ENCODE data around the gene SLC6A16. TPM values are rescaled to one million over a fixed set of nuclear protein-coding genes. Genes with fewer than 3 reads are reported as not detected.

SLC6A16 gene
- total RNA-seq, 1 experiment from 2014 or later, result 5.0 TPM

DNA sequence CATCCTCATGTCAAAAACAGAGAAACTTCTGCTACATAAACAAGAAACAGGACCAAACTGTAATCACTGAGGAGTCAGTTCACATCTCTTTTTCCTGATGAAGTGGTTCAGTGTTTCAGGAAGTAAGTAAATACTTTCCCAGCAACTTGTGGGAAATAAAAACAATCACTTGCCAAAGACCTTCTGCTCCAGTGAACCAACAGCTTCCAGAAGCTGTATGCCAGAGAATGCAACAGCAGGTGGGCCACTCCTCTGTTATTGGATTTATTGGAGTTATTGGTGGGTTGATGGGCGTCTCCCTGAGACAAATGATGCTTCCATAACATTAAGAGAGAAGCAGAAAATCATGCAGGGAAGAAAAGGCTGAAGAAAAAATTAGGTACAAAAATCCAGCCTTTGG is 9.9 kb downstream of the SLC6A16 start:
- no peak for ATAC-seq

DNA sequence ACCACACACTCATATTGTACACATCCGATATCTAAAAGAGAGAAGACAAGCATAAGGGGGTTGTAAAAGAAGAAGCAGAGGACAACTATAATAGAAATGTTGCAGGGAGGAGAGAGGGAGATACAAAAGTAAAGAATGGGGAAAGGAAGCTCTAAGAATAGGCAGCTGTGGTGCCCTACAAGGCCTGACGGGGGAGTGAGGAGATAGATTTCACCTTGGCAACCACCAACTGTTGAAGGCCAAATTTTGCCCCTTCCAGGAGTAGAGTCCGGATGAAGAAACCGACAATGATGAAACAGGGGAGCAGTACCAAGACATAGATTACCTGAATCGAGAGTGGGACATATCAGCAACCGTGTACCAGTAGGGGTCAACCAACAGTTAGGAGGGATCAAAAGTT is 15.9 kb downstream of the SLC6A16 start:
- H3K9me3 ChIP-seq (ENCODE audit: control insufficient read depth in 1 of 2, insufficient read depth in 1 of 2, low read depth in 1 of 2, low read length in 2 of 2), result no peaks in the 10 kb centered on the region
- no peaks in the 10 kb centered on the region for H4K20me1 ChIP-seq (ENCODE audit: insufficient read depth)
- CTCF ChIA-PET, result no interaction called here
- RAD21 ChIA-PET (ENCODE audit: low non-redundant PET in 1 of 2, low total read pairs in 2 of 2, uncharacterized antibody in 2 of 2, unreplicated experiment in 2 of 2), result no interaction called here
- BruUV-seq (replicated peaks), result no TSS peak
- no peaks in the 10 kb centered on the region for H3K9me2 ChIP-seq (ENCODE audit: insufficient read depth)
- DNase-seq (ENCODE audit: low read depth, low spot score) (no peak), ATAC-seq (no peak)
- H3K36me3 ChIP-seq (ENCODE audit: control insufficient read depth in 1 of 2, insufficient read depth in 2 of 2, low read length in 2 of 2), result peaks cover 0 to 2% of the 10 kb centered on the region in 2 experiments; a peak in 1 of 4 replicates
- no peak overlapping the region for H2AFZ ChIP-seq (ENCODE audit: low read depth, low read length, poor library complexity, severe bottlenecking)
- H3K4me3 ChIP-seq (replicated peaks in 1 of 2; ENCODE audit: low read depth in 1 of 2, low read length in 2 of 2), result no peak overlapping the region
- H3K9ac ChIP-seq (ENCODE audit: low read length), result no peak overlapping the region
- H3K4me1 ChIP-seq (ENCODE audit: control insufficient read depth in 1 of 2, insufficient read depth in 2 of 2, low read length in 2 of 2), result no peaks in the 10 kb centered on the region
- TF ChIP-seq EZH2 (IDR thresholded peaks at IDR 0.05) (no peak), SP1 (IDR thresholded peaks at IDR 0.05; ENCODE audit: low read depth) (no peak)
- no peak overlapping the region for H3K4me2 ChIP-seq (ENCODE audit: low read length)
- H3K27ac ChIP-seq (ENCODE audit: low read depth, low read length), result no peak overlapping the region
- H3K79me2 ChIP-seq (ENCODE audit: insufficient read depth, low read length), result no peaks in the 10 kb centered on the region
- intact Hi-C loops (cut with micrococcal nuclease), result no loop called here
- no peaks in the 10 kb centered on the region for H3K27me3 ChIP-seq (ENCODE audit: insufficient read depth, low read length)
- POLR2A ChIA-PET, result no interaction called here

More for the DNA sequence above, 9.9 kb downstream of the SLC6A16 start:
- intact Hi-C loops (cut with micrococcal nuclease), result no loop called here
- Histone ChIP-seq H3K36me3 (ENCODE audit: control insufficient read depth in 1 of 2, insufficient read depth in 2 of 2, low read length in 2 of 2) (peaks cover 0 to 2% of the 10 kb centered on the region in 2 experiments; a peak in 1 of 4 replicates), H3K9ac (ENCODE audit: low read length) (no peak overlapping the region), H3K4me1 (ENCODE audit: control insufficient read depth in 1 of 2, insufficient read depth in 2 of 2, low read length in 2 of 2) (no peaks in the 10 kb centered on the region), H2AFZ (ENCODE audit: low read depth, low read length, poor library complexity, severe bottlenecking) (no peak overlapping the region), H3K9me3 (ENCODE audit: control insufficient read depth in 1 of 2, insufficient read depth in 1 of 2, low read depth in 1 of 2, low read length in 2 of 2) (peaks cover 0 to 7% of the 10 kb centered on the region in 2 experiments; a peak in 2 of 4 replicates), H3K4me3 (replicated peaks in 1 of 2; ENCODE audit: low read depth in 1 of 2, low read length in 2 of 2) (no peak overlapping the region), H3K27me3 (ENCODE audit: insufficient read depth, low read length) (no peaks in the 10 kb centered on the region), H3K27ac (ENCODE audit: low read depth, low read length) (no peak overlapping the region), H3K4me2 (ENCODE audit: low read length) (no peak overlapping the region), H3K79me2 (ENCODE audit: insufficient read depth, low read length) (no peaks in the 10 kb centered on the region), H3K9me2 (ENCODE audit: insufficient read depth) (no peaks in the 10 kb centered on the region), H4K20me1 (ENCODE audit: insufficient read depth) (no peaks in the 10 kb centered on the region)
- TF ChIP-seq SRF (IDR thresholded peaks at IDR 0.05; ENCODE audit: low read depth) (no peak), FOSL1 (IDR thresholded peaks at IDR 0.05; ENCODE audit: low read depth) (no peak), ZNF274 (IDR thresholded peaks at IDR 0.05; ENCODE audit: low read depth, low read length) (no peak)
- TF ChIP-seq, protein P1, sequence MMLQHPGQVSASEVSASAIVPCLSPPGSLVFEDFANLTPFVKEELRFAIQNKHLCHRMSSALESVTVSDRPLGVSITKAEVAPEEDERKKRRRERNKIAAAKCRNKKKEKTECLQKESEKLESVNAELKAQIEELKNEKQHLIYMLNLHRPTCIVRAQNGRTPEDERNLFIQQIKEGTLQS (IDR thresholded peaks at IDR 0.05), result no peak
- RAD21 ChIA-PET (ENCODE audit: low non-redundant PET in 1 of 2, low total read pairs in 2 of 2, uncharacterized antibody in 2 of 2, unreplicated experiment in 2 of 2), result no interaction called here
- CTCF ChIA-PET, result no interaction called here
- no peak for DNase-seq (ENCODE audit: low read depth, low spot score)
- BruUV-seq (replicated peaks), result no TSS peak
- POLR2A ChIA-PET, result no interaction called here

Measured in HCT116 (cell line).